Suprapubic skin (tissue), 4 donors: ENCODE results near the gene HMGCL.

Experiments
- CTCF ChIP-seq, 2 donors: fragments of 200-600 bp in 1 of 2; fragments of 450-650 bp in 1 of 2; sonication (generic) in 1 of 2; IDR thresholded peaks; one replicate each; pipeline ENCODE4 v1.5.1; 2016 to 2019; ENCODE audit warnings: antibody characterized with exemption in 2 of 2, mild to moderate bottlenecking in 1 of 2, moderate library complexity in 1 of 2
- EP300 ChIP-seq: sonication (generic); formaldehyde crosslinking; IDR thresholded peaks from one replicate; pipeline ENCODE4 v1.6.1; 2017; ENCODE audit warnings: antibody characterized with exemption
- POLR2A ChIP-seq, 2 donors: fragments of 450-650 bp; IDR thresholded peaks; one replicate each; pipeline ENCODE4 v1.6.1; 2017; ENCODE audit warnings: antibody characterized with exemption in 2 of 2, mild to moderate bottlenecking in 2 of 2, moderate library complexity in 2 of 2
- POLR2AphosphoS5 ChIP-seq, 3 donors: sonication (generic); formaldehyde crosslinking; IDR thresholded peaks; one replicate each; pipeline ENCODE4 v1.6.1; 2017; ENCODE audit warnings: antibody characterized with exemption in 3 of 3

GRCh38 chr1:23862640-23863039 lies 37.4 kb upstream of the HMGCL start:
- TF ChIP-seq CTCF (IDR thresholded peaks at IDR 0.05) (no peak), POLR2A (IDR thresholded peaks at IDR 0.05) (no peak), POLR2AphosphoS5 (IDR thresholded peaks at IDR 0.05) (no peak), EP300 (no peak)
